Tibial nerve (tissue), 3 donors: ENCODE results near the gene COPG2.

Experiments used
- POLR2A ChIP-seq, 2 donors: fragments of 450-650 bp; IDR thresholded peaks; one replicate each; pipeline ENCODE4 v1.6.1; 2017; ENCODE audit warnings: antibody characterized with exemption in 2 of 2, mild to moderate bottlenecking in 2 of 2, moderate library complexity in 2 of 2
- TF ChIP-seq, protein P1 (sequence below), 5 experiments: fragments of 200-600 bp in 3 of 5; fragments of 450-650 bp in 2 of 5; sonication (generic) in 3 of 5; IDR thresholded peaks; one replicate each; pipeline ENCODE4 v1.5.1; 2016 to 2019; ENCODE audit warnings: antibody characterized with exemption in 5 of 5, mild to moderate bottlenecking in 3 of 5, moderate library complexity in 2 of 5

DNA sequence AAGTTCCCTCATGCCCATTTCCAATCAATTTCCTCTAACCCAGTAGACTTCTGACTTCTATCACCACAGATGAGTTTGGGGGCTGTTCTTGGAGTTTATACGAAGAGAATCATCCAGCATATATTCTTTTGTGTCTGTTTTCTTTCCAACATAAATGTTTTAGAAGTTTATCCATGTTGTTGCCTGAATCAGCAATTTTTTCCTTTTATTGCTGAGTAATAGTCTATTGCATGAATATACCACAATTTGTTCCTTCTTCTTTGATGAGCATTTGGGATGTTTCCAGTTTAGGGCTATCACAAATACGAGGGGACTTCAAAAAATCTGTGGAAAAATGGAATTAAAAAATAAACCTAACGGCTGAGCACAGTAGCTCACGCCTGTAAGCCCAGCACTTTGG, 26.2 kb downstream of the COPG2 start:
- TF ChIP-seq POLR2A (IDR thresholded peaks at IDR 0.05): no peak
- TF ChIP-seq, protein P1, sequence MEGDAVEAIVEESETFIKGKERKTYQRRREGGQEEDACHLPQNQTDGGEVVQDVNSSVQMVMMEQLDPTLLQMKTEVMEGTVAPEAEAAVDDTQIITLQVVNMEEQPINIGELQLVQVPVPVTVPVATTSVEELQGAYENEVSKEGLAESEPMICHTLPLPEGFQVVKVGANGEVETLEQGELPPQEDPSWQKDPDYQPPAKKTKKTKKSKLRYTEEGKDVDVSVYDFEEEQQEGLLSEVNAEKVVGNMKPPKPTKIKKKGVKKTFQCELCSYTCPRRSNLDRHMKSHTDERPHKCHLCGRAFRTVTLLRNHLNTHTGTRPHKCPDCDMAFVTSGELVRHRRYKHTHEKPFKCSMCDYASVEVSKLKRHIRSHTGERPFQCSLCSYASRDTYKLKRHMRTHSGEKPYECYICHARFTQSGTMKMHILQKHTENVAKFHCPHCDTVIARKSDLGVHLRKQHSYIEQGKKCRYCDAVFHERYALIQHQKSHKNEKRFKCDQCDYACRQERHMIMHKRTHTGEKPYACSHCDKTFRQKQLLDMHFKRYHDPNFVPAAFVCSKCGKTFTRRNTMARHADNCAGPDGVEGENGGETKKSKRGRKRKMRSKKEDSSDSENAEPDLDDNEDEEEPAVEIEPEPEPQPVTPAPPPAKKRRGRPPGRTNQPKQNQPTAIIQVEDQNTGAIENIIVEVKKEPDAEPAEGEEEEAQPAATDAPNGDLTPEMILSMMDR (IDR thresholded peaks at IDR 0.05): no peak
